Mucosa of descending colon (tissue), 3 donors: ENCODE measurements around the gene BANF2. TPM values are rescaled to one million over a fixed set of nuclear protein-coding genes. Genes with fewer than 3 reads are reported as not detected.

ENCODE experiments used
- ATAC-seq: fragments of 200-7000 bp; cut with Tn5 transposase; one replicate; pipeline ENCODE4 v1.9.1; 2020; ENCODE audit warnings: mild to moderate bottlenecking, moderate library complexity
- DNase-seq, 3 donors: peaks; one replicate each; pipeline ENCODE4 v3.0.0-alpha.2; 2020
- H3K36me3 ChIP-seq: fragments of 200-600 bp; one replicate; pipeline ENCODE4 v1.8.0; 2021; ENCODE audit warnings: low read depth, mild to moderate bottlenecking
- H3K4me1 ChIP-seq: fragments of 200-600 bp; one replicate; pipeline ENCODE4 v1.8.0; 2021; ENCODE audit warnings: low read depth, mild to moderate bottlenecking
- H3K4me3 ChIP-seq: fragments of 200-600 bp; one replicate; pipeline ENCODE4 v1.8.0; 2021; ENCODE audit warnings: mild to moderate bottlenecking
- H3K9me3 ChIP-seq: fragments of 200-600 bp; one replicate; pipeline ENCODE4 v1.8.0; 2021; ENCODE audit warnings: mild to moderate bottlenecking
- CTCF ChIP-seq: fragments of 200-600 bp; IDR thresholded peaks from one replicate; pipeline ENCODE4 v1.8.0; 2022; ENCODE audit warnings: antibody characterized with exemption, mild to moderate bottlenecking
- intact Hi-C, 2 donors: fragments of 100-400 bp; cut with DNase I in 1 of 2; cut with micrococcal nuclease in 1 of 2; formaldehyde crosslinking; loops; one replicate each; pipeline versions ENCODE4 v1.11.0 to v1.11.1; 2022; cut with DNase I, micrococcal nuclease
- total RNA-seq, 3 donors: library from RNA; stranded (reverse); fragmentation: NEBNext Ultra II Directional in 2 of 3; extraction: Animal tissue kit (Norgen Biotek cat#: 25700) in 2 of 3; gene quantifications; one replicate each; pipeline versions ENCODE4 v1.2.1 to v1.2.4, GENCODE V29; 2021 to 2023
- donor health status: DM: no; HTN: no; CAD: no; lungs with moderate emphysema.
- donor health status: DM: no; HTN: no; CAD: no.
- donor health status: DM: no; HTN: yes; CAD: no.

BANF2 gene
- total RNA-seq, 3 donors from 2014 or later, result not detected

- no peaks in the 10 kb centered on the region for H3K36me3 ChIP-seq
- TF ChIP-seq CTCF, result no peak
- DNase-seq (no peak), ATAC-seq (peak; percentile 25)
- no peaks in the 10 kb centered on the region for H3K4me1 ChIP-seq
- intact Hi-C loops, result no loop called here
- no peaks in the 10 kb centered on the region for H3K9me3 ChIP-seq
- H3K4me3 ChIP-seq, result no peak overlapping the region
Observed at GRCh38 chr20:17782768-17783167, 83.0 kb downstream of the BANF2 start.

- intact Hi-C loops, result no loop called here
- Histone ChIP-seq H3K4me1 (no peaks in the 10 kb centered on the region), H3K36me3 (no peaks in the 10 kb centered on the region), H3K9me3 (no peaks in the 10 kb centered on the region), H3K4me3 (no peak overlapping the region)
- DNase-seq, result no peak
- no peak for ATAC-seq
- no peak for TF ChIP-seq CTCF
Observed at GRCh38 chr20:17783671-17784070, 83.9 kb downstream of the BANF2 start.

GRCh38 chr20:17785007-17785406, 85.2 kb downstream of the BANF2 start:
- DNase-seq (no peak), ATAC-seq (no peak)
- TF ChIP-seq CTCF, result no peak
- Histone ChIP-seq H3K4me3 (no peak overlapping the region), H3K4me1 (no peaks in the 10 kb centered on the region), H3K36me3 (no peaks in the 10 kb centered on the region), H3K9me3 (no peaks in the 10 kb centered on the region)
- intact Hi-C loops, result no loop called here

Other genes with a start within 250 kb of the BANF2 start
- 1 to 10 TPM in 1 of 3 donors, under 1 TPM in 2; 0.17 to 1.1 (median 0.70) TPM for gene BFSP1, start 168.6 kb upstream of the BANF2 start, total RNA-seq
- 100 to 1,000 TPM; 261 to 946 (median 284) TPM for gene DSTN, start 129.9 kb upstream of the BANF2 start, total RNA-seq
- gene RRBP1, start 17.7 kb upstream of the BANF2 start, total RNA-seq, result 100 to 1,000 TPM; 210 to 402 (median 377) TPM